GM11168 (cell line): ENCODE data around the gene GGA3.

Source experiments
- in situ Hi-C: fragments of 300-500 bp; cut with MboI; formaldehyde crosslinking; loops from one replicate; pipeline ENCODE4 v1.12.0; 2022; ENCODE audit warnings: low sequenced_read_pairs; ENCODE audit not compliant: unreplicated experiment

Gene GGA3

GRCh38 chr17:75231071-75231470 is 30.3 kb downstream of the GGA3 start:
- in situ Hi-C loops, result no loop called here

DNA sequence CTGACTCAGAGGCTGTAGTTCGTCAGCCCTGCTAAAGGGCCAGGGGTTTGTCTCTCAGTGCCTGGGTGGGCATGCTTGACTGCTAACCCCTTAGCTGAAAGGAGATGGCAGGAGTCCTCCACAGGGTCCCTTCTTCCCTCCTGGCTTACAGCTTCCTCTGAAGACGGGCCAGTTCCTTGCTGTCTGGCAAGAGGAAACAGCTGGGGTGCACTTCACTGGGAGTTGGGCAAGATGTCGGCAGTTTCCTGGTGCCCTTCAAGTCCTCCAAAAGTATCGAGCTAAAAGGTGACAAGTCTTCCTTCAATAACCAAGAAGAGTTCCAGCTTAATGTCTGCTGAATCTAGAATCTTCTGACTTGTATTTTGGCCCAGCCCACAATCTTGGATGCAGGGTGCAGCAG is 32.6 kb downstream of the GGA3 start:
- in situ Hi-C loops, result no loop called here

GRCh38 chr17:75228305-75228704 is 33.1 kb downstream of the GGA3 start:
- in situ Hi-C loops, result no loop called here

DNA sequence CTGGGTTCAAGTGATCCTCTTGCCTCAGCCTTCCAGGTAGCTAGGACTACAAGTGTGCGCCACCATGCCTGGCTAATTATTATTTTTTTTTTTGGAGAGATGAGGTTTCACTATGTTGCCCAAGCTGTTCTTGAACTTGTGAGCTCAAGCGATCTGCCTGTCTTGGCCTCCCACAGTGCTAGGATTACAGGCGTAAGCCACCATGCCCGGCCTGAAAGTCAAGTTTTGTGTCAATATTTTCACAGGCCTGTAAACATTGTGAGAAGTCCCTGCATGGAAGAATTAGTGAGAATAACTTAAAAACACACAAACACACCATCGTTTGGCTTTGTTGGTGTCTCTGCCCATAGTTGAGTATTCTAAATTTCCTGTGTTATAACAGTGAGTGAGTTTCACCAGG is 33.7 kb downstream of the GGA3 start:
- in situ Hi-C loops, result no loop called here

- in situ Hi-C loops, result no loop called here
These were observed 36.4 kb downstream of the GGA3 start for GRCh38 chr17:75225016-75225415.

GRCh38 chr17:75219815-75220214 is 41.6 kb downstream of the GGA3 start:
- in situ Hi-C loops, result no loop called here

DNA sequence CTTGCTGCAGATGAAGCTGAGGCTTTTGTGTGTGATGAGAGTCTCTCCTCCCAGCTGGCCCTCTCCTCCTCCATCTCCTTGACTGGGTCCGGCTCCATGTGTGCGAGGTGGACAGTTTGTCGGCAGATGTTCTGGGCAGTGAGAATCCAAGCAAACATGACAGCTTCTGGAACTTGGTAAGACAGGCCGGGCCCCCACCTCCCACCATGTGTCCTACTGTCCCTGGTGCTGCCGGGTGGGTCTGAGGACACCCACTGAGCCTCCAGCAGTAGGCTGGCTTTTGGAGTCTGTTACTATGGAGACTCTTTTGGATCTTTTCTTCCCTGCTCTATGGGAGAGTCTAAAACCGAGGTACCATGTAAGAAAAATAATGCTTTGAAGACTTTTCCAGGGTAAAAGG is 43.3 kb downstream of the GGA3 start:
- in situ Hi-C loops, result no loop called here

- in situ Hi-C loops, result loop anchor here (10.0 kb wide), 1 partner anchor 94 kb away; no protein-coding TSS in a partner anchor
These were observed 52.3 kb downstream of the GGA3 start for GRCh38 chr17:75209061-75209460.

GRCh38 chr17:75208161-75208560 is 53.2 kb downstream of the GGA3 start:
- in situ Hi-C loops, result loop anchor here (10.0 kb wide), 1 partner anchor 93 kb away; no protein-coding TSS in a partner anchor

DNA sequence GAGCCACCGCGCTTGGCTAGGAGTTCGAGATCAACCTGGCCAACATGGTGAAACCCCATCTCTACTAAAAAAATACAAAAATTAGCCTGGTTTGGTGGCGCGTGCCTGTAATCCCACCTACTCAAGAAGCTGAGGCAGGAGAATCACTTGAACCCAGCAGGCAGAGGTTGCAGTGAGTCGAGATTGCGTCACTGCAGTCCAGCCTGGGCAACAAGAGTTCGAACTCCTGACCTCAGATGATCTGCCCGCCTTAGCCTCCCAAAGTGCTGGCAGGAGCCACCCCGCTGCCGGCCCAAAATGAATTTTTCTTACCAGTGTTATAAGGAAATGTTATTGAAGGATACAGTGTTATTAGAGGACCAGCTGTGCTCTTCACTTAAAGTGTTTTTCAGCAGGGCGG is 53.6 kb downstream of the GGA3 start:
- in situ Hi-C loops, result loop anchor here (10.0 kb wide), 1 partner anchor 93 kb away; no protein-coding TSS in a partner anchor

GRCh38 chr17:75207050-75207407 is 54.4 kb downstream of the GGA3 start:
- in situ Hi-C loops, result loop anchor here (10.0 kb wide), 1 partner anchor 92 kb away; no protein-coding TSS in a partner anchor

DNA sequence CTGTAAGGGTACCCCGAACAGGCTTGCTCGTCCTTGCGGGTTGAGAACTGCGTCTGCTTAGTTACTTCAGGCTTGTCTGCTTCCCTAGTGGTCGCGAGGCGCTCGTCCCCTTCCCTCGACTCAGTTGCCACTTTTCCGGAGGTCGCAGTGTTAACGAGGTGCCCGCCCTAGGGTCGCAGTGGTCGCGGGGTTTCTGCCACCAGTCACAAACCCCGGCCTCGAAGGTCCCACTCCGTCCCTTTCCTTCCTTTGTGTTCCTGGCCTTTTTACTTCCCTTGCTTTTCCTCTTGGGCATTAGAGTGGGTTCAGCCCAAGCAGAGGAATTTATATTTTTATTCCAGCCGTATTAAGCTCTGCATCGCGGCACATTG is 55.6 kb downstream of the GGA3 start:
- in situ Hi-C loops, result loop anchor here (10.0 kb wide), 1 partner anchor 91 kb away; no protein-coding TSS in a partner anchor

- in situ Hi-C loops, result loop anchor here (10.0 kb wide), 1 partner anchor 90 kb away; no protein-coding TSS in a partner anchor
These were observed 56.2 kb downstream of the GGA3 start, which contains the start of gene NUP85 for GRCh38 chr17:75205037-75205792. TSS of gene NUP85 (plus strand) at chr17:75205679. CDS start at chr17:75205762, 83 bp downstream.

DNA sequence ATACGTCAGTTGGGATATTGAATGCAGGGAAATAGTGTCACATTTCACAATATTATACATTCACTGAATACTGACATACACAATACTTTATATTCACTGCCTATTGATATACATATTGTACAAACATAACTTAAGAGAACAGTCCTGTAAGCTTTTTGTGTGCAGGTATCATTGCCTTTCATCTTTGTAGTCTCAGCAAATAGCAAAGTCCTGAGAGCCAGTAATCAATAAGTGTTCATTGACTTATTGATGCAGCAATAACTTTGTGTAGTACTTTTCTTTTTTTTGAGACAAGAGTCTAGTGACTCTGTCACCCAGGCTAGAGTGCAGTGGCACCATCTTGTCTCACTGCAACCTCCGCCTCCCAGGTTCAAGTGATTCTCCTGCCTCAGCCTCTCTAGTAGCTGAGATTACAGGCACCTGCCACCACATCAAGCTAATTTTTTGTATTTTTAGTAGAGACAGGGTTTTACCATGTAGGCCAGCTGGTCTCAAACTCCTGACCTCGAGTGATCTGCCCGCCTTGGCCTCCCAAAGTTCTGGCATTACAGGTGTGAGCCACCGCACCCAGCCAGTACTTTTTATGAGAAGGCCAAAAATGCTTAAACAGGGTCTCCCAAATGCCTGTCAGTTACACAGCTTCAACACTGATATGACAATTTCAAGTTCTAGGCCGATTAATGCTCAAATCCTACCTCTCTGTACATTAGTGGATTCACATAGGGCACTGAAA is 61.4 kb downstream of the GGA3 start:
- in situ Hi-C loops, result loop anchor here (10.0 kb wide), 1 partner anchor 85 kb away; no protein-coding TSS in a partner anchor

DNA sequence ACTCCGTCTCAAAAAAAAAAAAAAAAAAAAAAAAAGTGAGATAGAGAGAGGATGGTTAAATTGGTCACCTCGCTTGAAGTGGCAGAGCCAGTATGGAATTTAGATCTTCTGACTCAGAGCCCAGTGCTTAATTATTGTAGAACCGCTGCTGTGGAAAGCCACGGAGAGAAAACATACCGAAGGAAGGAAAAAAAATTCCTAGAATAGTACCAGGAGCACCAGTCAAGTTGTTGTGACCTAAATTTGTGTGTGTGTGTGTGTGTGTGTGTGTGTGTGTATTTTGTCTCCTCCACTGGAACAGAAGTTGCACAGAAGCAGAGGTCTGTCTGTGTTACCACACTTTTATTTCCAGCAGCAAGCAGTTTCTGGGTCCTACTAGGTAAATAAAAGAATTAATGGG is 66.5 kb downstream of the GGA3 start:
- in situ Hi-C loops, result no loop called here

DNA sequence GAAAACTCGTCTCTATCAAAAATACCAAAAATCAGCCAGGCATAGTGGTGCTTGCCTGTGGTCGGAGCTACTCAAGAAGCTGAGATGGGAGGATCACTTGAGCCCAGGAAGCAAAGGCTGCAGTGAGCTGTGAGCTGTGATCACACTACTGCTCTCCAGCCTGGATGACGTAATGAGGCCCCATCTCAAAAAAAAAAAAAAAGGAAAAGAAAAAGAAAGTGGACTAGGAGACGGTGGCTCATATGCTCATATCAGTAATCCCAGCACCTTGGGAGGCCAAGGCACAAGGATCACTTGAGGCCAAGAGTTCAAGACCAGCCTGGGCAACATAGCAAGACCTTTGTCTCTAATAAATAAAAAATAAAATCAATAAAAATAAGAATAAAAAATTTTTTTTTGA is 69.8 kb downstream of the GGA3 start:
- in situ Hi-C loops, result no loop called here

DNA sequence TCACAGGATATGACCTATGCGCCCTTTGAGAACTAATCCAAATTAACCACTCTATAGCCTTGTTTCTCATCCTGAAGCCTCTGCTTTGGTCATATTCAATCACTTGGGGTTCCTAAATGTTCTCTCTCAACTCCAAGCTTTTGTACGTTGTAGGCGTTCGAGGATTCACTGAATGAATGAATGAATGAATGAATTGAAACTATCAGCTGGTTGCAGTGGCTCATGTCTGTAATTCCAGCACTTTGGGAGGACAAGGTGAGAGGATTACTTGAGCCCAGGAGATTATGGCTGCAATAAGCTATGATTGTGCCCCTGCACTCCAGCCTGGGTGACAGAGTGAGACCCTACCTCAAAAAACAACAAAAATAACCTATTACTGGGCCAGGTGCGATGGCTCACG is 72.8 kb downstream of the GGA3 start:
- in situ Hi-C loops, result no loop called here
